Muscle of leg (tissue), 16 donors: ENCODE data around the gene TRAF5. TPM values are rescaled to one million over a fixed set of nuclear protein-coding genes. Genes with fewer than 3 reads are reported as not detected.

Experiments used
- DNase-seq: peaks from one replicate; pipeline ENCODE4 v3.0.0; 2013
- H3K27ac ChIP-seq: one replicate; pipeline ENCODE4 v1.5.1; 2013; ENCODE audit warnings: mild to moderate bottlenecking, low read length, control low read depth
- H3K27me3 ChIP-seq: one replicate; pipeline ENCODE4 v1.6.1; 2013; ENCODE audit warnings: low read length; ENCODE audit not compliant: control insufficient read depth, insufficient read depth
- H3K36me3 ChIP-seq: one replicate; pipeline ENCODE4 v1.6.1; 2013; ENCODE audit warnings: low read length; ENCODE audit not compliant: control insufficient read depth, insufficient read depth
- H3K4me1 ChIP-seq: one replicate; pipeline ENCODE4 v1.6.1; 2013; ENCODE audit warnings: low read length; ENCODE audit not compliant: control insufficient read depth, insufficient read depth
- H3K4me3 ChIP-seq: one replicate; pipeline ENCODE4 v1.5.1; 2013; ENCODE audit warnings: low read length, control low read depth
- H3K9me3 ChIP-seq: replicated peaks from 2 replicates; pipeline ENCODE4 v1.6.1; 2013; ENCODE audit warnings: low read depth, low read length; ENCODE audit not compliant: control insufficient read depth
- WGBS: methylation state at CpG from one replicate; pipeline ENCODE4 v1.1.5; 2013; ENCODE audit warnings: missing lambda C conversion rate; ENCODE audit not compliant: insufficient coverage; 5-methylcytosine and 5-hydroxymethylcytosine counted together
- long read RNA-seq, 11 donors: transcript quantifications; one replicate each; lab custom pipeline, GENCODE V29; 2026
- polyA plus RNA-seq, 8 donors: library from polyadenylated mRNA; unstranded; fragments of 120-200 nt; gene quantifications; one replicate each; pipeline versions ENCODE4 v1.2.1 to v1.2.3, GENCODE V29; 2013; ENCODE audit warnings: inconsistent platforms in 1 of 8, low replicate concordance in 1 of 8; ENCODE audit not compliant: insufficient read length in 8 of 8, insufficient read depth in 1 of 8
- total RNA-seq: library from RNA; stranded (reverse); fragments of 120-200 nt; gene quantifications from one replicate; pipeline ENCODE4 v1.2.4, GENCODE V29; 2013

Gene TRAF5
- total RNA-seq (17.0 TPM), polyA plus RNA-seq (10 to 100 TPM; 14.7 to 34.9 (median 20.7) TPM)
- long read RNA-seq, donor 1, partial matches to known transcripts = 0 of 2 reads
- long read RNA-seq, donor 1, other reads (novel, unspliced or antisense) = 0 of 2 reads
- long read RNA-seq, donor 2 = 0 reads
- long read RNA-seq, donor 3, partial matches to known transcripts = 0 of 2 reads
- long read RNA-seq, donor 3, other reads (novel, unspliced or antisense) = 0 of 2 reads
- long read RNA-seq, donor 4, partial matches to known transcripts = 0 of 2 reads
- long read RNA-seq, donor 4, other reads (novel, unspliced or antisense) = 0 of 2 reads
- long read RNA-seq, donor 5, partial matches to known transcripts = 0 of 7 reads
- long read RNA-seq, donor 5, other reads (novel, unspliced or antisense) = 0 of 7 reads
- long read RNA-seq, donor 6, transcript TRAF5-205 (3 exons, 3,491 nt) = major isoform, 5 of 9 reads
- long read RNA-seq, donor 6, partial matches to known transcripts = 0 of 9 reads
- long read RNA-seq, donor 6, other reads (novel, unspliced or antisense) = 0 of 9 reads
- long read RNA-seq, donor 7, partial matches to known transcripts = 0 of 3 reads
- long read RNA-seq, donor 7, other reads (novel, unspliced or antisense) = 0 of 3 reads
- long read RNA-seq, donor 8 = 0 reads
- long read RNA-seq, donor 9, partial matches to known transcripts = 0 of 2 reads
- long read RNA-seq, donor 9, other reads (novel, unspliced or antisense) = 0 of 2 reads
- long read RNA-seq, donor 10, partial matches to known transcripts = 0 of 5 reads
- long read RNA-seq, donor 10, other reads (novel, unspliced or antisense) = 0 of 5 reads
- long read RNA-seq, donor 11, partial matches to known transcripts = 0 of 3 reads
- long read RNA-seq, donor 11, other reads (novel, unspliced or antisense) = 0 of 3 reads

DNA sequence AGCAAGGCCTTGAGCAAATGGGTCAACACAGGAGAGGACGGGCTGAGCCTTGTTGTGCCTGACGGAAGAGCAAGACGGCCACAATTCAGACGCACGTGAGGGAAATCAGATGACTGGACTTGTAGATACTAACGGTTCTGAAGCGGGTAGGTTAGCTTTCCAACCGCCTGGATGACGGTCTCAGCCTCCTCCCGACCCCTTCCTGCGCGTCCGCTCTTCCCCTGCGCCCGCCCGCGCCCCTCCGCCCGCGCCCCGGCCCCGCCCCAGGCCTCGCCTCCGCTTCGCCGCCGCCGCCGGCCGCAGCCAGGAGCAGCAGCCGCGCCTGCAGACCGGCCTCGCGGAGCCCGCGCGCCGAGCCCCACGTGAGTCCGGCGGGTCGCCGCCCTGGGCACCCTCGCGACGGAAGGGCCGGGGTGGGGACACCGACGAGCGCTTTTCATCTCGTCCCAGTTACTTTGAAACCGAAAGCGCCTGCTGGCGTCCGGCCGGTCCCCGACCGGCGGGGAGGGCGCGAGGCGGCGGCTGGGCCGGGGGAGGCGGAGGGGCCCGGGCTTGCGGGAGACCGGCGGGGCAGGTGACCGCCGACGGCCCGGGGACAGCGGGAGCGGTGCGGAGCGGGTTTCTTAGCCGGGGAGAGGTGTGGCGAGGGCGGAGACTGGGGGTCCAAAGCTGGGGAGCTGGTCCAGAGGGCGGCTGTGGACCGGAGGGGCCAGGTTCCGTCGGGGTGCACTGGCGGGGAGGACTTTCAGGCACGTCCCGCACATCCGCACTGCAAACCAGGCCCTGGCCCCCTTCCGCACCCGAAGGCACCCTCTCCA is at the start of gene TRAF5:
Gene TRAF5 (plus strand): TSS at position 306 of the 818 bp plus-strand sequence. CDS start 26,407 bp downstream, outside the sequence.
- under 1% methylated on average over 89 of the region's 91 CpGs for WGBS
- Histone ChIP-seq H3K27me3 (no peaks in the 10 kb centered on the region), H3K4me3 (peak within 1 kb of the TSS; percentile 77), H3K4me1 (peaks cover 27% of the 10 kb centered on the region), H3K27ac (peak within 1 kb of the TSS; percentile 83), H3K36me3 (no peaks in the 10 kb centered on the region), H3K9me3 (no peaks in the 10 kb centered on the region)
- DNase-seq = peak; percentile 73

- WGBS = no CpG with 5 or more reads among the region's 1 CpG
Measured at GRCh38 chr1:211279340-211279739, 47.3 kb upstream of the TRAF5 start.

GRCh38 chr1:211280910-211281309 is 45.7 kb upstream of the TRAF5 start:
- Histone ChIP-seq H3K27ac (no peak overlapping the region), H3K4me1 (no peaks in the 10 kb centered on the region), H3K4me3 (no peak overlapping the region), H3K9me3 (no peaks in the 10 kb centered on the region), H3K27me3 (no peaks in the 10 kb centered on the region), H3K36me3 (peaks cover 18% of the 10 kb centered on the region)
- 81% methylated on average over 2 of the region's 4 CpGs for WGBS
- no peak for DNase-seq

More at GRCh38 chr1:211279340-211279739, 47.3 kb upstream of the TRAF5 start:
- peaks cover 13% of the 10 kb centered on the region for H3K36me3 ChIP-seq
- H3K27me3 ChIP-seq = no peaks in the 10 kb centered on the region
- H3K4me1 ChIP-seq = no peaks in the 10 kb centered on the region
- no peak overlapping the region for H3K4me3 ChIP-seq
- no peaks in the 10 kb centered on the region for H3K9me3 ChIP-seq
- no peak for DNase-seq
- H3K27ac ChIP-seq = no peak overlapping the region

DNA sequence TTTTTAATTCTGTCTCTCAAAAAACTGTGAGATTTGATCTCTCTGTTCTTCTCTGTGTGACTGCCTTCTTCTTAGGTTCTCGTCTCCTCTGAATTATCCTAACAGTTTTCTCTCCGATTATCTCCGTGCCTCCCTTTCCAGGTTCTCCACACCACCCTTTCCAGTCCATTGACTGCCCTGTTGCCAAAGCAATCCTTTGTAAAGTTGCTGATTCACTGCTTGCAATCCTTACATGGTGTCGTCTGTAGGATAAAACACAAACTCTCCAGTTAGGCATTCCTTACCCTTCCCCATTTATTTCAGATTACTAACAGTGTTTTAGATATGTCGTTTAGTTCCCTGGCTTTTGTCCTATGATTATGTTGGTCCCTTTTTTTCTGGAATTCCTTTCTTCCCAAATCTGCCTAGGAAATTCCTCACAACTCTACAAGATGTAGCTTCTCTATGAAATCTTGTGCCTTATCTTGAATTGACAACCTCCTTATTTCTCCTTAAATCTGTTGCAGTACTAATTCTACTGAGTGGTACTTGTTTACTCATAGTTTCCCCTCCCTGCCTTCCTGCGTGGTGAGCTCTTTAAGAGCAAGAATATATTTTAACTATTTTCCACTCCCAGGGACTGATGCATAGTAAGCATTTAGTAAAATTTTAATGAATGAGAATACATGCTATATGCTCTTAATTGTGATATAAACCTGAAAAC is 45.2 kb upstream of the TRAF5 start:
- Histone ChIP-seq H3K4me1 (no peaks in the 10 kb centered on the region), H3K27me3 (no peaks in the 10 kb centered on the region), H3K27ac (no peak overlapping the region), H3K4me3 (no peak overlapping the region), H3K9me3 (no peaks in the 10 kb centered on the region), H3K36me3 (peaks cover 15% of the 10 kb centered on the region)
- 82% methylated on average over 3 of the region's 6 CpGs for WGBS
- no peak for DNase-seq

- Histone ChIP-seq H3K27me3 (no peaks in the 10 kb centered on the region), H3K27ac (no peak overlapping the region), H3K4me3 (no peak overlapping the region), H3K9me3 (no peaks in the 10 kb centered on the region), H3K36me3 (peaks cover 17% of the 10 kb centered on the region), H3K4me1 (peaks cover under 1% of the 10 kb centered on the region)
- DNase-seq = no peak
Measured at GRCh38 chr1:211282023-211282373, 44.6 kb upstream of the TRAF5 start.

DNA sequence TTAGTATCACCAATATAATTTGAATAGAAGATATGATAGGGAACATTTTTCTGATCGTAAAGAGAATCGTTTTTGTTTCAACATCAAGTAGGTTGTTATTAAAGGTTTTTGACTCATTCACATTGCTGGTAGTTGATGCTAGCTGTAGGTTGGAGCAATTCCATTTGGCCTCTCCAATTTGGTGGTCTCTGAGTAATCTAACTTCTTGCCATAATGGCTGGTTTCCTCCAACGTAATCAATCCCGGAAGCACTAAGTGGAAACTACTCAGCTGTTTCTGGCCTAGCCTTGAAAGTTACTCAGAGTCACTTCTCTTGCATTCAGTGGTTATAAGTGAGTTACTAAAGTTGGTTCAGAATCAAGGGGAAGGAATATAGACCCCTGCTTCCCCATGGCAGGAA is 41.4 kb upstream of the TRAF5 start:
- no peaks in the 10 kb centered on the region for H3K9me3 ChIP-seq
- no peak overlapping the region for H3K27ac ChIP-seq
- peaks cover 27% of the 10 kb centered on the region for H3K36me3 ChIP-seq
- no peak overlapping the region for H3K4me3 ChIP-seq
- 75% methylated on average over 2 of the region's 4 CpGs for WGBS
- H3K4me1 ChIP-seq = peaks cover 4% of the 10 kb centered on the region
- no peak for DNase-seq
- no peaks in the 10 kb centered on the region for H3K27me3 ChIP-seq

GRCh38 chr1:211287218-211287617 is 39.4 kb upstream of the TRAF5 start:
- DNase-seq = peak; percentile 66
- 100% methylated on average over 2 of the region's 3 CpGs for WGBS

GRCh38 chr1:211292411-211292810 is 34.2 kb upstream of the TRAF5 start:
- peaks cover 25% of the 10 kb centered on the region for H3K36me3 ChIP-seq
- whole genome bisulfite sequencing = 96% methylated on average over 2 of the region's 2 CpGs

More at GRCh38 chr1:211287218-211287617, 39.4 kb upstream of the TRAF5 start:
- Histone ChIP-seq H3K27ac (no peak overlapping the region), H3K36me3 (peaks cover 32% of the 10 kb centered on the region), H3K9me3 (no peaks in the 10 kb centered on the region), H3K4me1 (peaks cover 4% of the 10 kb centered on the region), H3K27me3 (no peaks in the 10 kb centered on the region), H3K4me3 (no peak overlapping the region)

GRCh38 chr1:211296396-211296795 is 30.2 kb upstream of the TRAF5 start:
- no peaks in the 10 kb centered on the region for H3K9me3 ChIP-seq
- H3K4me1 ChIP-seq = no peaks in the 10 kb centered on the region
- H3K27ac ChIP-seq = no peak overlapping the region
- H3K4me3 ChIP-seq = no peak overlapping the region
- H3K36me3 ChIP-seq = peaks cover 17% of the 10 kb centered on the region
- H3K27me3 ChIP-seq = no peaks in the 10 kb centered on the region
- DNase-seq = no peak

More at GRCh38 chr1:211292411-211292810, 34.2 kb upstream of the TRAF5 start:
- Histone ChIP-seq H3K27ac (no peak overlapping the region), H3K4me1 (no peaks in the 10 kb centered on the region), H3K4me3 (no peak overlapping the region), H3K9me3 (no peaks in the 10 kb centered on the region), H3K27me3 (no peaks in the 10 kb centered on the region)
- DNase-seq = no peak
